K562 (cell line): ENCODE results near the gene NRXN3. TPM values are rescaled to one million over a fixed set of nuclear protein-coding genes. Genes with fewer than 3 reads are reported as not detected.

Experiments used
- ATAC-seq: fragments of 200-7000 bp; cut with Tn5 transposase; 3 replicates; pipeline ENCODE4 v1.9.1; 2020; ENCODE audit warnings: moderate library complexity
- BruUV-seq: library from RNA; stranded (reverse); fragments of 400-500 nt; replicated peaks from 2 replicates; lab custom pipeline; 2021; lab: Mats Ljungman, UMichigan
- CTCF ChIA-PET: fragments of 300-600 bp; formaldehyde crosslinking; extraction: SDS; loops from one replicate; lab custom pipeline; 2021; ENCODE audit warnings: low intra/inter-chr PET ratio; lab: Yijun Ruan, JAX
- POLR2A ChIA-PET: fragments of 300-600, 350-650 bp; sonication (Branson Sonifier 250); formaldehyde crosslinking; extraction: SDS; loops from one replicate; lab custom pipeline; 2021; ENCODE audit warnings: antibody characterized with exemption, inconsistent platforms; lab: Yijun Ruan, JAX
- DNase-seq, 4 experiments: peaks; one replicate each; pipeline versions ENCODE4 v3.0.0 to v3.0.0-alpha.2; 2011 to 2018; ENCODE audit warnings: low spot score in 3 of 4, mixed read lengths in 3 of 4; ENCODE audit errors: extremely low read depth in 1 of 4
- FAIRE-seq: peaks from 2 replicates; lab custom pipeline; 2011; peaks lifted over from hg19 to GRCh38; lab: Jason Lieb, UNC
- H2AFZ ChIP-seq: 2 replicates; pipeline ENCODE4 v1.6.0; 2011; ENCODE audit warnings: low read depth, low read length, control low read depth, inconsistent platforms
- H3K27ac ChIP-seq: fragments of 200-600 bp; 3 replicates; pipeline ENCODE4 v1.8.0; 2011; ENCODE audit warnings: low read depth, mild to moderate bottlenecking, control low read depth, inconsistent platforms, low read length, moderate library complexity, mixed read lengths; ENCODE audit errors: extremely low read depth
- H3K27me3 ChIP-seq, 2 experiments: fragments of 300-600 bp in 1 of 2; 2 replicates in 1 of 2; 3 replicates in 1 of 2; pipeline versions ENCODE4 v1.6.0 to v1.8.0; 2011; ENCODE audit warnings: inconsistent platforms in 2 of 2, low read length in 2 of 2, mild to moderate bottlenecking in 1 of 2, mixed read lengths in 1 of 2, moderate library complexity in 1 of 2; ENCODE audit not compliant: control insufficient read depth in 2 of 2, insufficient read depth in 2 of 2
- H3K36me3 ChIP-seq: fragments of 300-600 bp; 3 replicates; pipeline ENCODE4 v1.8.0; 2011; ENCODE audit warnings: mild to moderate bottlenecking, low read length, inconsistent platforms; ENCODE audit not compliant: control insufficient read depth, insufficient read depth
- H3K4me1 ChIP-seq, 2 experiments: fragments of 200-600 bp in 1 of 2; replicated peaks in 1 of 2; 2 replicates in 1 of 2; 3 replicates in 1 of 2; pipeline versions ENCODE4 v1.5.1 to v1.8.0; 2011; ENCODE audit warnings: inconsistent platforms in 2 of 2, low read length in 2 of 2, mild to moderate bottlenecking in 1 of 2, mixed read lengths in 1 of 2, moderate library complexity in 1 of 2; ENCODE audit not compliant: control insufficient read depth in 2 of 2, insufficient read depth in 2 of 2
- H3K4me2 ChIP-seq: 2 replicates; pipeline ENCODE4 v1.6.1; 2011; ENCODE audit warnings: low read length, control low read depth, inconsistent platforms, mixed read lengths; ENCODE audit not compliant: insufficient read depth
- H3K4me3 ChIP-seq: fragments of 200-600 bp; sonication (generic), shearing (Covaris generic); 2 replicates; pipeline ENCODE4 v1.5.1; 2016; ENCODE audit warnings: control low read depth, inconsistent platforms
- H3K79me2 ChIP-seq: fragments of 200-600 bp; 3 replicates; pipeline ENCODE4 v1.8.0; 2011; ENCODE audit warnings: low read length, inconsistent platforms; ENCODE audit not compliant: control insufficient read depth, insufficient read depth
- H3K9ac ChIP-seq, 2 experiments: 2 replicates each; pipeline versions ENCODE4 v1.6.0 to v1.6.1; 2011; ENCODE audit warnings: low read depth in 2 of 2, low read length in 2 of 2, control low read depth in 1 of 2, inconsistent platforms in 1 of 2, mild to moderate bottlenecking in 1 of 2, mixed read lengths in 1 of 2; ENCODE audit not compliant: insufficient read depth in 1 of 2
- H3K9me1 ChIP-seq: one replicate; pipeline ENCODE4 v1.6.0; 2011; ENCODE audit warnings: inconsistent platforms, mild to moderate bottlenecking, low read length, moderate library complexity; ENCODE audit not compliant: control insufficient read depth, insufficient read depth
- H3K9me3 ChIP-seq: replicated peaks from 2 replicates; pipeline ENCODE4 v1.5.1; 2011; ENCODE audit warnings: low read depth, low read length, inconsistent platforms; ENCODE audit not compliant: control insufficient read depth, insufficient read depth
- H4K20me1 ChIP-seq: replicated peaks from 2 replicates; pipeline ENCODE4 v1.6.1; 2011; ENCODE audit warnings: low read length, inconsistent platforms, mixed read lengths; ENCODE audit not compliant: control insufficient read depth, insufficient read depth
- CBFA2T3 ChIP-seq: fragments of 450-650 bp; IDR thresholded peaks from 2 replicates; pipeline ENCODE4 v1.6.1; 2017
- FOXJ2 ChIP-seq: fragments of 200-800 bp; sonication (Bioruptor generic); IDR thresholded peaks from 2 replicates; pipeline ENCODE4 v1.6.1; 2016; ENCODE audit warnings: missing genetic modification characterization, missing compliant biosample characterization
- GTF3C2 ChIP-seq: IDR thresholded peaks from 3 replicates; pipeline ENCODE4 v1.6.1; 2011; ENCODE audit warnings: borderline replicate concordance, mild to moderate bottlenecking, moderate library complexity; ENCODE audit not compliant: insufficient read length; ENCODE audit errors: extremely low read depth
- NFIC ChIP-seq: fragments of 450-650 bp; IDR thresholded peaks from 2 replicates; pipeline ENCODE4 v1.6.1; 2017; ENCODE audit warnings: mild to moderate bottlenecking, inconsistent platforms
- RFX1 ChIP-seq: fragments of 450-650 bp; IDR thresholded peaks from 2 replicates; pipeline ENCODE4 v1.6.1; 2016; ENCODE audit warnings: mild to moderate bottlenecking, moderate library complexity
- TEAD4 ChIP-seq, 2 experiments: sonication (generic) in 1 of 2; formaldehyde crosslinking in 1 of 2; IDR thresholded peaks; 2 replicates each; pipeline versions ENCODE4 v1.6.1 to v1.8.0; 2012 to 2022; ENCODE audit warnings: borderline replicate concordance in 1 of 2, inconsistent platforms in 1 of 2, low read length in 1 of 2, mild to moderate bottlenecking in 1 of 2, missing genetic modification reagents in 1 of 2
- YY1 ChIP-seq, 3 experiments: IDR thresholded peaks; 2 replicates each; pipeline ENCODE4 v1.6.1; 2011; ENCODE audit warnings: low read length in 2 of 3, mild to moderate bottlenecking in 2 of 3, moderate library complexity in 2 of 3, borderline replicate concordance in 1 of 3, control low read depth in 1 of 3, low read depth in 1 of 3; ENCODE audit not compliant: insufficient read depth in 3 of 3, insufficient replicate concordance in 2 of 3, control insufficient read depth in 1 of 3, insufficient read length in 1 of 3; ENCODE audit errors: extremely low read depth in 1 of 3
- ZFPM2 ChIP-seq: fragments of 250-450 bp; sonication (Bioruptor Pico); IDR thresholded peaks from 2 replicates; pipeline ENCODE4 v1.5.1; 2022; ENCODE audit warnings: mild to moderate bottlenecking
- ZNF24 ChIP-seq: fragments of 450-650 bp; IDR thresholded peaks from 2 replicates; pipeline ENCODE4 v1.6.1; 2016
- WGBS: fragments of 100-300 bp; shearing (Covaris generic); methylation state at CpG from one replicate; pipeline ENCODE4 v1.1.6; 2016; ENCODE audit warnings: low coverage, mixed read lengths; ENCODE audit not compliant: insufficient coverage; ENCODE audit errors: missing lambda C conversion rate; 5-methylcytosine and 5-hydroxymethylcytosine counted together
- in situ Hi-C: fragments of 300-500 bp; cut with MboI; formaldehyde crosslinking; loops from 4 replicates; pipeline ENCODE4 v1.15.0; 2018; ENCODE audit warnings: inconsistent platforms, mixed read lengths
- intact Hi-C: fragments of 100-400 bp; cut with micrococcal nuclease; formaldehyde crosslinking; loops from 2 replicates; pipeline ENCODE4 v1.14.2; 2022
- polyA plus RNA-seq, 8 experiments: library from polyadenylated mRNA; depleted of rRNA in 4 of 8; stranded (reverse) in 5 of 8; unstranded in 3 of 8; fragments of >200 nt; fragmentation: Nextera tagmentation in 2 of 8; fragmentation: Illumina TruSeq in 1 of 8; extraction: Ambion mirVana in 2 of 8; extraction: Trizol in 1 of 8; gene quantifications; 2 replicates each; pipeline versions ENCODE4 v1.2.1 to v1.2.3, GENCODE V29; 2011 to 2014; ENCODE audit warnings: inconsistent platforms in 1 of 8, missing spikeins in 1 of 8
- total RNA-seq, 7 experiments: library from RNA; depleted of rRNA in 6 of 7; stranded (reverse); fragments of >200 nt in 6 of 7; fragmentation: Illumina TruSeq in 2 of 7; extraction: Trizol in 2 of 7; gene quantifications; 2 replicates each; pipeline versions ENCODE4 v1.2.1 to v1.2.3, GENCODE V29; 2011 to 2021; ENCODE audit warnings: low replicate concordance in 1 of 7

NRXN3 gene
- total and polyA plus RNA-seq, 9 of the 15 experiments (the other 6 are each of a cell fraction or from before 2014, with no cell fraction given) = 0.09 TPM; not detected in 8

- Histone ChIP-seq H3K36me3 (no peaks in the 10 kb centered on the region), H4K20me1 (no peaks in the 10 kb centered on the region), H3K27me3 (no peaks in the 10 kb centered on the region), H3K27ac (no peak overlapping the region; the same call in 2 of the 3 replicates)
- WGBS = 0% methylated on average over 2 of the region's 2 CpGs
- BruUV-seq = no TSS peak
- intact Hi-C loops = no loop called here
- TF ChIP-seq YY1 (IDR thresholded peaks at IDR 0.05; ENCODE audit: borderline replicate concordance in 1 of 3, control insufficient read depth in 1 of 3, extremely low read depth in 1 of 3, insufficient read depth in 3 of 3, insufficient read length in 1 of 3, insufficient replicate concordance in 2 of 3, low read depth in 1 of 3, low read length in 2 of 3) (no peak), GTF3C2 (no peak), ZFPM2 (no peak), NFIC (peak; percentile 13; the same call in 1 of the 2 replicates), RFX1 (peak; percentile 44), ZNF24 (no peak), TEAD4 (IDR thresholded peaks at IDR 0.05; ENCODE audit: low read length) (0 out of 2 replicates have a peak, but pooled peaks have one; percentile 12), TEAD4 (CRISPR knock-in tag; IDR thresholded peaks at IDR 0.05; ENCODE audit: borderline replicate concordance) (no peak), CBFA2T3 (peak; percentile 30; the same call in 1 of the 2 replicates), FOXJ2 (tag) (peak; percentile 40; the same call in 1 of the 2 replicates)
- TF ChIP-seq, all 486 proteins: peak for 5
- Histone ChIP-seq H3K9me3 (no peaks in the 10 kb centered on the region), H3K79me2 (no peaks in the 10 kb centered on the region), H3K9me1 (no peaks in the 10 kb centered on the region), H3K9ac (no peak overlapping the region), H3K4me1 (peaks cover 0 to 17% of the 10 kb centered on the region in 2 experiments; a peak in 3 of 5 replicates), H2AFZ (no peak overlapping the region), H3K4me3 (no peak overlapping the region), H3K4me2 (peak overlapping the region; percentile 56; the same call in 1 of the 2 replicates)
- DNase-seq (peak; percentile 4 to 50 (median 22)), FAIRE-seq (peak; percentile 80), ATAC-seq (peak; percentile 71)
- in situ Hi-C loops = no loop called here
- CTCF ChIA-PET = no interaction called here
- POLR2A ChIA-PET = no interaction called here
Measured at GRCh38 chr14:78319406-78319805, 149.2 kb downstream of the NRXN3 start.
